Measurements from ENCODE around the gene OR1E2. TPM values are rescaled to one million over a fixed set of nuclear protein-coding genes. Genes with fewer than 3 reads are reported as not detected.
"Not testable (repeated sequence)": the region's sequence is repeated elsewhere in the genome, so short reads cannot be mapped to it uniquely, and the experiment has no call there.

OR1E2 gene, protein sequence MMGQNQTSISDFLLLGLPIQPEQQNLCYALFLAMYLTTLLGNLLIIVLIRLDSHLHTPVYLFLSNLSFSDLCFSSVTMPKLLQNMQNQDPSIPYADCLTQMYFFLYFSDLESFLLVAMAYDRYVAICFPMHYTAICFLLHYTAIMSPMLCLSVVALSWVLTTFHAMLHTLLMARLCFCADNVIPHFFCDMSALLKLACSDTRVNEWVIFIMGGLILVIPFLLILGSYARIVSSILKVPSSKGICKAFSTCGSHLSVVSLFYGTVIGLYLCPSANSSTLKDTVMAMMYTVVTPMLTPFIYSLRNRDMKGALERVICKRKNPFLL
- not detected for polyA plus RNA-seq (ENCODE audit: insufficient read length)

DNA sequence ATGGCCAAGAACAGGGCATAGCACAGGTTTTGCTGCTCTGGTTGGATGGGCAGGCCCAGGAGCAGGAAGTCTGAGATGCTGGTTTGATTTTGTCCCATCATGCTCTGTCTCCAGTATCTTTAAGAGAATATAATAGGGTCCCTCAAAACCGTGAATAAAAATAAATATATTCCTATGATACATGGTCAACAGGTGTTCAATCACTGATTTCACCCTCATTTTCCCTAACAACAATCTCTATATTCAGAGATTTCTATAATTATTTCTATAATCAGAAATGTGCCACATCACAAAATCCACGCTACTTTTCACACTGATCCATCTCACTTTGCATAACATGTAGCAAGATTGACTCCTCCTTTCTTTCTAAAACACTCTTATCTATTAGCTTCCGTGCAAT is at the start of gene OR1E2:
TSS of gene OR1E2 (minus strand) at position 101 of the 400 bp plus-strand sequence. CDS start at position 101, 0 bp downstream.
- DNase-seq = no peak

DNA sequence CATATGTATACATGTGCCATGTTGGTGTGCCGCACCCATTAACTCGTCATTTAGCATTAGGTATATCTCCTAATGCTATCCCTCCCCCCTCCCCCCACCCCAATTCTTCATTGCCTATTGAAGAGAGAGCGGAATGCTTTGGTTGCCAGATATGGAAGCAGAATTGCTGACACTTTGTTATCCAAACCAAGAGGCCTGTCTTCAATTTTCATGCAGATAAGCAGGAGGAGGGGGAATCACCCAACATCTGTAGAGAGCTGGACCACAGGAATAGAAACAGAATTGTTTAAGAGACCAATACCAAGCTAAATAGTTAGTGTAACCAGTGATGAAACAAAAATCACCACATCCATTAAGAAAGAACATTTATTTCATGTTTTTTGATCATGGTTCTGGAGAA is 49.2 kb upstream of the OR1E2 start:
- no peak for DNase-seq

DNA sequence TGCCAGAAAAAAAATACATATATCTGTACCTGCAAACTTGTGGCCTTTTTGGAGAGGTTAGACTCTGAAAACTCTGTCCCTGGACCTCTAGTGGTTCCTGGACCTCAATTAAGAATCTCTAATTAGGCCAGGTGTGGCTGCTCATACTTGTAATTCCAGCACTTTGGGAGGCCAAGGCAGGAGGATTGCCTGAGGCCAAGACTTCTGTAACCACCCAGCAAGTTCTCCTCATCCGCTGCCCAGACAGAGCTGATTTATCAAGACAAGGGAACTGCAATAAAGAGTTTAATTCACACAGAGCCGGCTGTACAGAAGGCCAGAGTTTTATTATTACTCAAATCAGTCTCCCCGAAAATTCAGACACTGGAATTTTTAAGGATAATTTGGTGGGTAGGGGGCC is 46.3 kb upstream of the OR1E2 start:
- no peak for DNase-seq

DNA sequence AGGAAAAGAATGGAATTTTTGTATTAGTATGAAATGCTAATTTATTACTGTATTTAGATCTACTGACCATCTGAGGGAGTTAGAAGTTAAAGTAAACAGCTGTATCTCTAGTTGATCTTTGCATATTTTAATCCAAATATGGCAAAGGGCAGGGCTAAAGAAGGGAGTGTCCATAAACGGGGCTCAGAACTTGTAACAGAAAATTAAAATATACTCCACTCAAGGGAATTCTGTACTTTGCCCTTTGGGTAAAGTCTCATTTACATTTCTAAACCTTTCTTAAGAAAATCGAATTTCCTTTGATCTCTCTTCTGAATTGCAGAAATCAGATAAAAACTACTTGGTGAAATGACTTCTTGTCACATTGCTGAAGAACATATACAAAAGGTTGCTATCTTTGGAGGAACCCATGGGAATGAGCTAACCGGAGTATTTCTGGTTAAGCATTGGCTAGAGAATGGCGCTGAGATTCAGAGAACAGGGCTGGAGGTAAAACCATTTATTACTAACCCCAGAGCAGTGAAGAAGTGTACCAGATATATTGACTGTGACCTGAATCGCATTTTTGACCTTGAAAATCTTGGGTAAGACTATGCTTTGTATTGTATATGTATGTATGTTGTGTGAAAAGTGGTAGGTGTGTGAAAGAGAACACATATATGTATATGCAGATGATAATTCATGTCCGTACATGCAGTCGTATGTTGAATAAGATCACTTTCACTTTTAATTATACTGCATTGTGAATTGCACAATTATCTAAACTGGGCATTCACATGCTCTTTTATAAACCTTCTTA is 42.4 kb upstream of the OR1E2 start, which contains the start of gene ASPA:
TSS of gene ASPA (plus strand) at position 186 of the 799 bp plus-strand sequence. CDS start at position 349, 163 bp downstream.
- DNase-seq = no peak

DNA sequence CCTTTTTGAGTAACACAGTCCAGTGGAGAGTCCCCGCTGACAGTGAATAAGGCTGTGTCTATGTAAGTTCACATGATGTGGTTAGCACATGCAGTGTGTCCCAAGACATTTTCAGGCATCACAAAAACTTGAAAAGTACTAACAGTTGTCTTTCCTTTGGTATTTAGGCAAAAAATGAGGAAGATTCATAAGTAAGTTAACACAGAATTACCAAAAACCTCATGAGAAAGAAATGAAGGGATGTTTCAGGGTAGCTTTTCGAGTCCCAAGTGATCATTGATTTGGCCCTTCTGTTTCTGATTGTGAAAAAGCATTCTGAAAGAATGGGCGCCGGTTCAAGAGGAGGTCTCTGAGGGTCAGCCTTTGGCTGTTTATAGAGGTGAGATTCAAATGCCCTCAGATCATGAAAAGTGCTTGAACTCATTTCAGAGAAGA is 41.6 kb upstream of the OR1E2 start:
- no peak for DNase-seq

DNA sequence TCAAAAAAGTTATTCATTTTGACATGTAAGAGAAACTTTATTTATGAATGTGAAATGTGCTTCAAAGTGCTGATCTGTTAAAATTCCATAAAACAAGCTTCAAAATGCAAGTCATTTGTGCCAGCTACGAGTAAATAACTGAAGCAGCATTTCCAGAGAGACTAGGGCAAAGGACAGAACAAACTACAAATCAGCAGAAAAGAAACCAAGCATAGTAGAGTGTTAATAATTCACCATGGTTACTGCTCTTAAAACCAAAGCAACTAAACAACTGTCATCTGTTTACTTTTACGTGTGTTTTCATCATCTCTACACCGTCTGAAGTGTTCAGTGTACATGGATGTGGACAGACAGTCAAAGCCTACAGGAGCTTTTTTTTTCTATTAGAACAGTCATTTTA is 40.6 kb upstream of the OR1E2 start:
- DNase-seq = no peak

DNA sequence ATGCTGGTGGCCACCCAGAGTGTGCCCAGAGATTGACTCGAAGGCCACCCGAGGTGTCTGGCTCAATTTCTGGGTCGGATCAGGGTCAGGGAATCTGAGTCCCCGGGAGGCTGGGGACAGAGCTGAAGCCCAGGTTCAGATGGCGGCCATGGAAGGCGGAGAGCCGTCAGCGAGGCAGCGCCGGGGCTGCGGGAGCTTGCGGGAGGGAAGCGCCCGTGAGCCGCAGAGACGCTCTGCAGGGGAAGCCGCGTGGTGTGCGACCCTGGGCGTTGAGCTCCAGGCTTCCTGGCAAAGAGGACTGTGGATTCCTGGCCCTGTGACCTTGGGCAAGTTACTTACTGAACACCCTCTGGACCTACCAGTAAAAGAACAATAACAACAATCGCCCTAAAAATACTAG is 38.5 kb upstream of the OR1E2 start:
- DNase-seq = no peak

DNA sequence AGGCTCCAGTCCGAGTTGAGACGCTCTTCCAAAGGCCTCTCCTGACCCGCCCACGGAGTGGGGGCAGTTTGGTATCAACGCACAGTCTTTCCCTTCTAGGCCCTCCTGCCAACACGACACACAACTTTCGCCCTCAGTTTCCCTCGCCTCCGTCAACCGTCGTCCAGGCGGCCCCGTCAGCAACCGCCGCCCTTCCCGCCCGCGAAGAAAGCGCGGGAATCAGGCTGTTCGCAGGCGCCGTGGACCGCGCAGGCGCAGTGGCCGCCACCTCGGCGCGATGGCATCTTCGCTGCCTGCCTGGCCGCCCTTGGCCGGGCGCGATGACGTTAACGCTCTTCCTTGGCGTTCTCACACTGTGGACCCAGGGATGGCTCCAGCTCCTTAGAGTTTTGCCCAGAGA is 38.0 kb upstream of the OR1E2 start, which contains the start of gene SPATA22:
TSS of gene SPATA22 (minus strand) at position 221 of the 400 bp plus-strand sequence. CDS start 2,494 bp downstream, outside the sequence.
- no peak for DNase-seq

DNA sequence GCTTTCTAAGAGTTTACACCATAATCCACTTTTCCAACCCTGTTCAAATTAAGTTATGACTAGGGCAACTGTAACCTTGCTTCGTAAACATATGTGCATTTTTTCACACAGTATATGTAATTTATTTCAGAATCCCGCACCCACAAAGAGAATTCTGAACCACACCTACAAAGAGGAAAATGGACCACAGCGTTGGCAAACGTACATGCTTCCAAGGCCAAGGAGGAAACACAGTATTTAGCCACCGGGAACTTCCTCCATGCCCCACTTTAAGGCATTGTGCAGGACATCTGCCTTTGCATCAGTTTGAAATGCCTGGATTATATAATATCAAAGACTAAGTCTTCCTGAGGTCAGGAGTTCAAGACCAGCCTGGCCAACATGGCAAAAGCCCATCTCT is 35.9 kb upstream of the OR1E2 start:
- DNase-seq = no peak

DNA sequence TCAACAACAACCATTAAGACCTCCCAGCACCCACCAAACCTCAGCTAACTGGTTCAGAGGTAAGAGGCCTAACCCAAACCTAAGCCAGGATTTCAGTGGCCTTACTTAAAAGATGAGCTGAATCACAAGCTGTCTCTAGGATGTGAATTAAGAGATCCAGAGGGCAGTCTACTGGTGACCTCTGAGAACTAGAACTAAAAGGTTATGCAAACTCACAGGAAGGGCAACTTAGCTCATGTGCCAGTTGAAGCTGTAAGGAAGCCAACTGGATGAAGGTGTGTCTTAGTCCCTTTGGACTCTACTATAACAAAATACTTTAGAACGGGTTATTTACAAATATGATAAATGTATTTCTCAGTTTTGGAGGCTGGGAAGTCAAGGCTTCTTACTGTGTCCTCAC is 32.7 kb upstream of the OR1E2 start:
- not testable (repeated sequence) for DNase-seq

DNA sequence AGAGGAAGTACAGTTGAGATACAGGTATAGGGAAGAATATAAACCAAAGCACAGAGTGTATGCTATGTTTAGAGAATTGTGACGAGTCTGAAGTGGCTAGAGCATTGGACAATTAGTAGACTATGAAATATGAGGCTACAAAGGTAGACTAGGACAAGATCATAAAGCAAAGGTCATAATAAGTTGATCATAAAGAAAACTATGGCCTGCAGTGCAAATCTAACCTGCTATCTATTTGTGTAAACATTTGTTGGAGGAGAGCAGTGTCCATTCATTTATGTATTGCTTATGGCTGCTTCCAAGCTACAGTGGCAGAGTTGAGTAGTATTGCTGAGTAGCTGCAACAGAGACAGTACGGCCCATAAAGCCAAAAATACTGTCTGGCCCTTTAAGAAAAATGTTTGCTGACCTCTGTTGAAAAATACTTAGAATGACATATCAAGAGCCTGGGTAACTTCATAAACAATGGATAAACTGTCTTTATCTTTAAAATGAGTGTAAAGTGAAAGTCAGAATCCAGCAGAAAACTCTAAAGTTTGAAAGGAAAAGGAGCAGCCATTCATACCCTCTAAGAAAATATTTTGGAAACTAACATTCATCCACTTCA is 14.5 kb upstream of the OR1E2 start:
- no peak for DNase-seq

DNA sequence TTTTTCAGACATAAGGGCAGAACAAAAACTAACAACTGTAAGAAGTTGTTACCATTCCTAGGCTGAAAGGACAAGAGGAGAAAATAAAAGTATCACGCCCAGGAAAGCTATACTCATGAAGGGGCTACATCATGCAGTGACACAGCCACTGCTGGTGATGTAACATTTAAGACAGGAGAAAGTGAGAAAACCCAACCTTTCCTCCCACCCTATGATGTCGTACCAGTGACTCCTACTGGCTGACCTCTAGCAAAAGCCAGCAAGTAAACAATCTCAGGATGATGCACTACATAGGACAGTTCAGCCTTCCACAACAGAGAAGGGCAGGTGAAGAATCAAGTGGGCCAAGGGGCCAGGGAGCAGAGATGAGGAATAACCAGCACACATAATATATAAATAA is 14.0 kb upstream of the OR1E2 start:
- no peak for DNase-seq

DNA sequence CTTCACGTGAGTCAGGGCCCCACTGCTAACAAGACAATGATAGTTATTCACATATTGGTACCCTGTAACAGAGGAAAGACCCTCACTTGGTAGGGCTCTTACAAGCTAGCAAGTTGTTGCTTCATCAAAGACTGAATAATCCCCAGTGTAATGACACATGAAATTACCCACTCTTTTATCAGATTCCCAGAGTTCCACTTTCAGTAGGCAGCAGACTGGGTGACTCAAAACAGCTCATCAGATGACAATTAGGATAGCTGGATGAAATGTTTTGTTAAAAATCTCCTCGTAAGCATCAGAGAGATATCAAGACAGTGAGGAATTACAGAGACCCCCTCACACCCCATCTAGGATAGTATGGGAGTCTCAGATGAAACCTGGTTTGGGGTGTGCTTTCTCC is 6.8 kb upstream of the OR1E2 start:
- DNase-seq = no peak

DNA sequence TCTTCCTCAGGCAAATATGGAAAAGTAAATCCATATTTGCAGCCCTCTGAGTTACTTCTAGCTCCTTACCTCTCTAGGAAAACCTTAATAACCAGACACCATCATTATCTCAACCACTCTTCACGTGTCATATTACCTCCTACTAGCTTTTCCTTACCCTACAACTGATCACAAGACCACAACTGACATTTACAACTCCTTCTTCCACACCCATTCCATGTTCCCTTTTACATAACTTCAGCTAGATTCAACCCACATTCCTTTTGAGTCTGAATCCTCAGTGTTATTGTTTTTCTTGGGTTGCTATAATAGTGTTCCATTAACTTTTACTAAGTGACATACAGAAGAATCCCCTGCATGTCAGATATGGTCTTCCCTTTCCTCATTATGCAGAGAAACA is 4.7 kb upstream of the OR1E2 start:
- no peak for DNase-seq

DNA sequence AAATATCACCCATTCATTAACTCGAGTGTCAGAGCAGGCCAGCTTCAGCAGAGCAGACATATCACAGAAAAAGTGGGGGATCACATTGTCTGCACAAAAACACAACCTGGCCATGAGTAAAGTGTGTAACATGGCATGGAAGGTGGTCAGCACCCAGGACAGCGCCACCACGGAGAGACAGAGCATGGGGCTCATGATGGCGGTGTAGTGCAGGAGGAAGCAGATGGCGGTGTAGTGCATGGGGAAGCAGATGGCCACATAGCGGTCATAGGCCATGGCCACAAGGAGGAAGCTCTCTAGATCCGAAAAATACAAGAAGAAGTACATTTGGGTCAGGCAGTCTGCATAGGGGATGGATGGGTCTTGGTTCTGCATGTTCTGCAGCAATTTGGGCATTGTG is 426 bp downstream of the OR1E2 start:
- not testable (repeated sequence) for DNase-seq

DNA sequence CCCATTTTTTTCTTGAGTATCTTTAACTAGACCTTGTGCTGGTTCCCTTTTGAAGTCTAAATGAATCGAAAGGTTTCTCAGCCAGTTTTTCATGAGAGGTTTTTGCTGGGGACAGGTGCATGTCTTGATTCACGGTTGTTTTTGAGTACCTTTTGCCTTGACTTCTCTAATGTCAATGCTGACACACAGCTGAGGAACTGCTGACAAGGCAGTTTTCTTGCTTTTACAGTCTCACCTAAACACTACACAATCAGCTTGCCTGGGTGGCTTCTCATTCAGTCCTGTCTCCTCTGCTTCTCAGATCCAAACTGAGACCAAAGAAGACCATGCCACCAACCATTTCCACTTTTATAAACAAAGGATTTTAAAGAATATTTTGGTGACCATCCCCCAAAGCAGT is 15.4 kb downstream of the OR1E2 start:
- no peak for DNase-seq

DNA sequence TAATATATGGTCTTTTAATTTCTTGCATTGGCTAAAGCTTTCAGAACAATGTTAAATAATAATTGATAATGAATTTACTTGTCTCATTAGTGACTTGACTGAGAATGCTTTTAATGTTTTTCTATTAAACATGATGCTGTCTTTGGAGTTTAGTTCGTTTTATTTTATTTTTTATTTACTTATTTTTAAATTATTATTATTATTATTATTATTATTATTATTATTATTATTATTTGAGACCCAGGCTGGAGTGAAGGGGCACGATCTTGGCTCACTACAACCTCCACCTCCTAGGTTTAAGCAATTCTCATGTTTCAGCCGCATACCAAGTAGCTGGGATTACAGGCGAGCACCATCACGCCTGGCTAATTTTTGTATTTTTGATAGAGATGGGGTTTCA is 18.0 kb downstream of the OR1E2 start:
- DNase-seq = no peak

DNA sequence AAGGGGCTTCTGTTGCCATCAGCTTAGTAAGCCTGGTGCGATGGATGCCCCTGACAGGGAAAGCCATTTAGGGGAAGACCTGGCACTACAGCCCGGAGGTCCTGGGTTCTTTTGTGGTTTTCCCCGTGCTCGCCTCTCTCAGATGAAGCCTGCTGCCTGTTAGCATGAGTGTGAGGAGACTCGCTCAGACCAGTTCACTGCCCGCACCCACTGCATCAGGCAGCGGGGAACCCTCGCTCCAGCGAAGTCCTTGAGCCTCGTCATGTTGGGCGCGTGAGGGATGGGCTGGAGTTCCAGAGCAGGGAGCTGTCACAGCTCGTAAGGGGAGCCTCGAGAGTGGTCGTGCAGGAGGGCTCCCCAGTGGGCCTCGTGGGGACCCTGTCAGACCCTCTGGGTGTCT is 21.4 kb downstream of the OR1E2 start:
- not testable (repeated sequence) for DNase-seq

DNA sequence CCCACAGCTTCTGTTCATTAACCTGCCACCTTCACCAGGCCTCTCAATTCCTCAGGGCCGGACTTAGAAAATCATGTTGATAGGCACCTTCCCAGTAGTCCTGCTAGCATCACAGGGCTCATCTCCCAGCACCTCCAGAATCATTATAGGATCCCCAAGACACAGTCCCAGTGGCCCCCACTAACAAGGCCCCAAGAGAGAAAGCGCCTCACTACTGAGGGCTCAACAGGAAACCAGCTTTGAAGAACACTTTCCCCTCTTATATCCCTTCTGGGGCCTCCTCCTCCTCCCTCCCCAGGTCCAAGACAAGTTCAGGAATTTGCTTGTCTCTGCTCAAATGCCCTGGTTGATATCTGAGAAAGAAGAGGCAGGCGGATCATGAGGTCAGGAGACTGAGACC is 22.6 kb downstream of the OR1E2 start, which contains the start of gene OR3A3:
TSS of gene OR3A3 (plus strand) at position 301 of the 400 bp plus-strand sequence.
- DNase-seq = no peak

DNA sequence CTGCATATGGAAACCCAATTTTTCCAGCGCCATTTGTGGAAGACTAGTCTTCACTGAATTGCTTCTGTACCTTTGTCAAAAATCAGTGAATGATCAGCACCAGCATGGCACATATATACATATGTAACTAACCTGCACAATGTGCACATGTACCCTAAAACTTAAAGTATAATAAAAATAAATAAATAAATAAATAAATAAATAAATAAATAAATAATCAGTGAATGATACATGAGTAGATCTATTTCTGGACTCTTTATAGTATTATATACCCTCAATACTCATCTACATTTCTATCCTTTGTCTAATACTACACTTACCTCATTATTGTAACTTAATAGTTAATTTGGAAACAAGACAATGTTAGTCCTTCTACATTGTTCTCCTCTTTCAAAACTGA is 29.8 kb downstream of the OR1E2 start:
- DNase-seq = not testable (repeated sequence)

DNA sequence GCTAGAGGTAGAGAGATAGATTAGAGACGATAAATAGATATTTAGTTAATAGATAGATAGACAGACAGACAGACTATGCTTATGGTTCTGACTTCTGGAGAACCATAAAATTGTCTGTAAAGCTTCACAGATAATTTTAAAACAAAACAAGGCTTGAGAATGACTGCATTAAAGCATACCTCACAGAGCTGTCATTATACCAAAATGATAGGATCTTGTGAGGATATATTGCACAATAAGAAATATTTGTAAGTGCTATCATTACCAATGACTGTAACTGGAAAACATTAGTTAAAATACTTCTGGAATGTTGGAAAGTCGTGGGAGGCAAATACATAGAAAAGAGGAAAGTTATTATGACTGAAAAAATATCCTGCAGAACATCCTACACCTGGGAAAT is 31.9 kb downstream of the OR1E2 start:
- no peak for DNase-seq

DNA sequence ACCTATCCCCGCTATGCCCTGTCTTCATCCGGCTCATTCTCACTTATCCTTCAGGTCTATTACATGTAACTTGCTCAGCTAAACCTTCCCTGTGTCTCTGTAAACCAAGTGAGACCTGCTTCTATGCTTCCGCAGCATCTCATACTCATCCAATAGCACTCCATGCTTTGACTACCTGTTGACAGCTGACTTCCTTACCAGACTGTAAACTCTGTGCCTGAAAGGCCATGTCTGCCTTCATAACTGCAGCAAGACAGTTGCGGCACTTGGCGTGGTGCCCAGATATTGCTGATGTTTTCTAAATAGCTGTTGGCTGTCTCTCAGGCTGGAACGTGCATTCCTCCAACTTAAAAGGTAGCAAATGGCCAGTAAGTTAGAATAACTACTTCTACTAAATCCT is 33.6 kb downstream of the OR1E2 start:
- no peak for DNase-seq

DNA sequence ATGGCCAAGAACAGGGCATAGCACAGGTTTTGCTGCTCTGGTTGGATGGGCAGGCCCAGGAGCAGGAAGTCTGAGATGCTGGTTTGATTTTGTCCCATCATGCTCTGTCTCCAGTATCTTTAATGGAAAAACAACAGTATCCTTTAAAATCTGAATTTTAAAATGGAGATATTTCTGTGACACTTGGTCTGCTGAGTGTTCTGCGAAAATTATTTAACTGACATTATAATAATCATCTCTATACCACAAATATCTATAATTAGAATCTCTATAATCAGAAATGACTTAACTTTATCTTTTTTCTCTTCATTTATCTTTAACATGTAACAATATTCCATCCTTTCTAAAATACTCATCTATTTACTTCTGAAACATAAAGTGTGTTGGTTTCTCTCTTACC is 35.3 kb downstream of the OR1E2 start, which contains the start of gene OR1E1:
TSS of gene OR1E1 (minus strand) at position 101 of the 400 bp plus-strand sequence. CDS start at position 101, 0 bp downstream.
- no peak for DNase-seq

Data from hindlimb muscle (tissue), 1 donor.